Activated naive CD4-positive, alpha-beta T cell treated with anti-CD3 and anti-CD28 coated beads, Interleukin-2, amount 50 U/mL, for 24 hours (primary cell): ENCODE measurements around the gene NACC1.
A peak's percentile ranks its signal among the peaks of the same experiment; 100 is the strongest.

Experiments used
- H3K27ac Mint-ChIP-seq: one replicate; pipeline ENCODE4 v1.8.0; 2021; ENCODE audit warnings: mild to moderate bottlenecking, mixed read lengths
- H3K27me3 Mint-ChIP-seq: one replicate; pipeline ENCODE4 v1.8.0; 2021; ENCODE audit warnings: mixed read lengths
- H3K36me3 Mint-ChIP-seq: one replicate; pipeline ENCODE4 v1.8.0; 2021; ENCODE audit warnings: mixed read lengths
- H3K4me1 Mint-ChIP-seq: one replicate; pipeline ENCODE4 v1.8.0; 2021; ENCODE audit warnings: mixed read lengths
- H3K4me3 Mint-ChIP-seq: one replicate; pipeline ENCODE4 v1.8.0; 2021; ENCODE audit warnings: mild to moderate bottlenecking, mixed read lengths
- H3K9me3 Mint-ChIP-seq: one replicate; pipeline ENCODE4 v1.8.0; 2021; ENCODE audit warnings: mixed read lengths

The NACC1 gene

DNA sequence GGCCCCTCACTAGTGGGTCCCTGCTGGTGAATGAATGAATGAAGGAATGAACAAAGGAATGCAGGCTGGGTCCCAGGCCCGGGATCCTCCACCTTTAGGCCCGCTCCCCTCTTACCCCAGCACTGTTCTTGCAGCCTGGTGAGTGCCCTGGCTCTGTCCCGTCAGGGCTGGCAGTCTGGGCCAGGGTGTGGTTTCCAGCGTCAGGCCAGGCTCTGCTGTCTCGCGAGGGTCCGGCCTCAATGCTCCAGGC is 15.7 kb upstream of the NACC1 start:
- peaks cover 3% of the 10 kb centered on the region for H3K27me3 Mint-ChIP-seq
- peaks cover 44% of the 10 kb centered on the region for H3K4me1 Mint-ChIP-seq
- no peaks in the 10 kb centered on the region for H3K9me3 Mint-ChIP-seq
- peak overlapping the region; percentile 71 for H3K4me3 Mint-ChIP-seq
- no peak overlapping the region for H3K27ac Mint-ChIP-seq
- no peaks in the 10 kb centered on the region for H3K36me3 Mint-ChIP-seq

GRCh38 chr19:13102666-13103580 is 15.1 kb upstream of the NACC1 start, which contains the start of gene LYL1:
Gene LYL1, minus strand, starts transcription at chr19:13102858. Its CDS starts 1,687 bp downstream, at chr19:13101171.
- Mint-ChIP-seq H3K27me3 (peaks cover 3% of the 10 kb centered on the region), H3K9me3 (no peaks in the 10 kb centered on the region), H3K36me3 (no peaks in the 10 kb centered on the region), H3K4me1 (peaks cover 44% of the 10 kb centered on the region), H3K4me3 (peak within 1 kb of the TSS; percentile 83), H3K27ac (peak within 1 kb of the TSS; percentile 70)

GRCh38 chr19:13103581-13104359 is 14.3 kb upstream of the NACC1 start:
- no peaks in the 10 kb centered on the region for H3K27me3 Mint-ChIP-seq
- no peaks in the 10 kb centered on the region for H3K9me3 Mint-ChIP-seq
- H3K4me1 Mint-ChIP-seq, result peaks cover 38% of the 10 kb centered on the region
- peak overlapping the region; percentile 91 for H3K4me3 Mint-ChIP-seq
- no peaks in the 10 kb centered on the region for H3K36me3 Mint-ChIP-seq
- H3K27ac Mint-ChIP-seq, result no peak overlapping the region

DNA sequence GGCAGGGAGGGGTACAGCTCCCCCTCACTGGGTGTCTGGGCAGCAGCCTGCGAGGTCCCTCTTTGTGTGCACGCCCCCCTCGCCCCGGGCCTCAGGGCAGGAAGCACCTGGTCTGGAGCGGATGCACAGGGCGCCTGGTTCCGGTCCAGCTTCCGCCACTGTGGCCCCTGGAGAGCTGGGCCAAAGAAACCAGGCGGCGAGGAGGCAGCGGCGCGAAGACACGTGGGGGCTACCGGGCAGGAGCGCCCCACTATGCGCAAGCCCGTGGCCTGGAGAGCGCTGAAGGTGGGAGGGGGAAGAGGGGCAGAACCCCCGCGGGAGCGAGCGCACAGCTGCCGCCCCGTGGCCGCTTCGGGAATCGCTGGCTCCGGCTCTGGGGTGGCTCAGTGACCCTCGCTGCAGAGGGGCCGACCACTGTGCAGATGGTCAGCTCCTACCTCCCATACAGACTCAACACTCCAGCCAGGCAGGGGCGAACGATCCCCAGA is 13.7 kb upstream of the NACC1 start:
- H3K27ac Mint-ChIP-seq, result peak overlapping the region; percentile 91
- no peaks in the 10 kb centered on the region for H3K9me3 Mint-ChIP-seq
- peaks cover 34% of the 10 kb centered on the region for H3K4me1 Mint-ChIP-seq
- H3K36me3 Mint-ChIP-seq, result no peaks in the 10 kb centered on the region
- H3K4me3 Mint-ChIP-seq, result peak overlapping the region; percentile 91
- H3K27me3 Mint-ChIP-seq, result no peaks in the 10 kb centered on the region

GRCh38 chr19:13104848-13105711 is 13.0 kb upstream of the NACC1 start:
- H3K27me3 Mint-ChIP-seq, result no peaks in the 10 kb centered on the region
- peaks cover 30% of the 10 kb centered on the region for H3K4me1 Mint-ChIP-seq
- H3K4me3 Mint-ChIP-seq, result peak overlapping the region; percentile 91
- H3K9me3 Mint-ChIP-seq, result no peaks in the 10 kb centered on the region
- peak overlapping the region; percentile 91 for H3K27ac Mint-ChIP-seq
- no peaks in the 10 kb centered on the region for H3K36me3 Mint-ChIP-seq

DNA sequence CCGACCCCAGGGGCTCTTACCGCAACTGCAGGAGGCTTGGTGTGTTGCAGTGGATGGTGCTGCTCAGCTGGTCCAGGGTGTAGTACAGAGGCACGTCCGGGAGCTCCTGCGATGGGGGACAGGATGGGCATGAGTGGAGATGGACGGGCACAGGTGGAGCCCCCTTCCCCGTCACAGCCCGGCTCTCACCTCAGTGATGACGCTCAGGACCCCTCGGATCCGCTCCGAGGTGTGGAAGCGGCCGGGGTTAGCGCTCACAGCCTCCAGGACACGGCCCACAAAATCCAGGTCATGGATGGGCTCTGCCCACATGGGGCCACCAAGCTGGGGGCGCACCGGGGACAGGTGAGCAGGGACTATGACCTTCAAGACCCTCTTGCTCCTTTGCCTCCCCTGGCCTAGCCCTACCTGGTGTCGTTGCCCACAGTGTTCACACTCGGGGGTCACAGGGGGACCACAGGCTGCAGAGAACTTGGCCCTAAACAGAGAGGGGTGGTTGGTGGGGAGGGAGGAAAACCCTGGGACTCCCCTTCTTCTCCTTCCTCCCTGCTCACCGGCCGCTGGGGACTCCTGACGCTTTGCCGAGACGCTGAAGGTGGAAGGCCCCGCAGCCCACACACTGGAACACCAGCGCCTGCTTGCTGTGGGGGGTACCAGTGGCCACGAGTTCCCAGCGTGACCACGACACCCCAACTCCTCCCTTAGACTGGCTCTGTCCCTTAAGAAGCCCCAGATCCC is 8.5 kb upstream of the NACC1 start:
- H3K4me3 Mint-ChIP-seq, result no peak overlapping the region
- peak overlapping the region; percentile 30 for H3K27ac Mint-ChIP-seq
- H3K9me3 Mint-ChIP-seq, result no peaks in the 10 kb centered on the region
- H3K27me3 Mint-ChIP-seq, result no peaks in the 10 kb centered on the region
- peaks cover 5% of the 10 kb centered on the region for H3K36me3 Mint-ChIP-seq
- H3K4me1 Mint-ChIP-seq, result peaks cover 9% of the 10 kb centered on the region

- Mint-ChIP-seq H3K36me3 (peaks cover 5% of the 10 kb centered on the region), H3K4me3 (no peak overlapping the region), H3K4me1 (peaks cover 4% of the 10 kb centered on the region), H3K27ac (peak overlapping the region; percentile 30), H3K27me3 (no peaks in the 10 kb centered on the region), H3K9me3 (no peaks in the 10 kb centered on the region)
These were observed 7.9 kb upstream of the NACC1 start for GRCh38 chr19:13110099-13110610.

DNA sequence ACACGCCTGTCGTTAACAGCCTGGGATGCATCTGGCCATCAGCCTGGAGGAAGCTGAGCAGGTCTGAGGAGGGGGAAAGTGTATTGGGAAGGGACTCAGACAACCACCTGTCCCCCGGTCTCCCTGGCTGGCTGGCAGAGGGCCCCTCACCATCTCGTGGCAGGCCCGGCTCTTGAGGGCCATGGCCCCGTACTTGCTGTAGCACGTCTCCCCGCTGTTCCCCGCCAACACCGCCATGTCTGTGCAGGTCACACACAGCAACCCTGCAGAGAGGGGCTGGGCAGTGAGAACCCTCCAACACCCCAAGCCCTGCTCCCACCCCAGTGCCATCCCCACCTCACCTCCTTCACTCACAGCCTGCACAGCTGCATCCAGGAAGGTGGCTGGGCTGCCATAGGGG is 5.5 kb upstream of the NACC1 start:
- Mint-ChIP-seq H3K27ac (no peak overlapping the region), H3K27me3 (no peaks in the 10 kb centered on the region), H3K9me3 (no peaks in the 10 kb centered on the region), H3K4me1 (peaks cover 17% of the 10 kb centered on the region), H3K4me3 (no peak overlapping the region), H3K36me3 (peaks cover 9% of the 10 kb centered on the region)

DNA sequence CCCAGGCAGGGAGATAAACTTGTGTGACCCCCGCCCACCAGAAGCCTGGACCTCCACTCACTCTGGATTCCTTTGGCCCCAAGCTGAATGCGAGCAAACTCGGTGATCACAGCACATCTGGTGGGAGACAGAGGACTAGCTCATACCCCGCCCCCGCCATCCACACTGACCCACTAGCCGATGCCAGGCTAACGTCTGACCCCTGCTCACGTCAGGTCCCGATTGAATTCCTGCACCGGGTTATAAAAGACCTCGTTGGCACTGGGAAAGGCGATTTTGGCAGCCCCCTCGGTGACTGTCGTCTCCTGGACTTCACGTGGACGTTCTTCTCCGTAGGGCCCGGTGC is 2.2 kb upstream of the NACC1 start:
- Mint-ChIP-seq H3K4me1 (peaks cover 34% of the 10 kb centered on the region), H3K27me3 (no peaks in the 10 kb centered on the region), H3K27ac (peak overlapping the region; percentile 98), H3K4me3 (peak overlapping the region; percentile 90), H3K36me3 (peaks cover 9% of the 10 kb centered on the region), H3K9me3 (no peaks in the 10 kb centered on the region)

DNA sequence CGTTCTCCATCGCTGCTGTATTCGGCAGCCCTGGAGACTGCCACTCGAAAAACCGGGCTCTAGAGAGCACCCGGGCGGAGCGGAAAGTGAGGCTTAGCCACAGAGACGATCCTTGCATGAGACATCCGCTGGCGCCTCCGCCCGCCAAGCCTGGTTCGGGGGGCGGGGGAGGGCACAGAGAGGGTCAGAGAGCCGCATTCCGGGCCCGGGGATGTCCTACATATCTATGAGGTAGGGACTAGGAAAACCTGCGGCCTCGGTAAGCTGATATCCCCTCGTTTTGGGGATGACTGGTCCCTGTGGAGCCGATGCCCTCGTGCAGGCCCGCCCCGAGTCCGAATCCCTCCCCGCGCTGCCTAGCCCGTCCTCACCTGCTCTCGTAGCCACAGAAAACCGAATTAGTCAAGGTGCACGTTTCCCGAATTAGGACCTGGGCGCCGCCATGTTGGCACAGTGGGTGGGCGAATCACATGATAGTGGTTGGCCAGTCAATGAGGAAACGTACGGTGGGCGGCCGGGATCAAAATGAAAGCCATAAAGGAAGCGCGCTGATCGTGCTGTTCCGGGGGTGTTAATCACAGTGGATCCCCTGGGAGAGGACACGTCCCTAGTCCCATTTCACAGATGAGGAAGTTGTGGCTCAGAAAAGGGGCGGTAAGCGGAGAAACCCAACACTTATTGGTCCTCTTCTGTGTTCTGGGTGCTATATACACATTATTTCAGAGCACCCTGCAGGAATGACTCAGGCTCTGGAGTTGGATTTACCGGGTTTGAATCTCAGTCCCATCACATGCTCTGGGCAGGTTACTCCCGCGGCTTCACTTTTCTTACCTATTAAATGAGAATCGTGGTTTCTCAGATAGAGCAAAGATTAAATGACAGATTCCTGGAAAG is 1.5 kb upstream of the NACC1 start, which contains the start of gene TRMT1:
TRMT1 (minus strand) TSS at position 459 of the 894 bp plus-strand sequence; CDS start at position 118, 341 bp downstream.
- H3K27ac Mint-ChIP-seq, result peak within 1 kb of the TSS; percentile 98
- H3K36me3 Mint-ChIP-seq, result peaks cover 9% of the 10 kb centered on the region
- H3K9me3 Mint-ChIP-seq, result no peaks in the 10 kb centered on the region
- peaks cover 40% of the 10 kb centered on the region for H3K4me1 Mint-ChIP-seq
- H3K27me3 Mint-ChIP-seq, result no peaks in the 10 kb centered on the region
- peak within 1 kb of the TSS; percentile 90 for H3K4me3 Mint-ChIP-seq

DNA sequence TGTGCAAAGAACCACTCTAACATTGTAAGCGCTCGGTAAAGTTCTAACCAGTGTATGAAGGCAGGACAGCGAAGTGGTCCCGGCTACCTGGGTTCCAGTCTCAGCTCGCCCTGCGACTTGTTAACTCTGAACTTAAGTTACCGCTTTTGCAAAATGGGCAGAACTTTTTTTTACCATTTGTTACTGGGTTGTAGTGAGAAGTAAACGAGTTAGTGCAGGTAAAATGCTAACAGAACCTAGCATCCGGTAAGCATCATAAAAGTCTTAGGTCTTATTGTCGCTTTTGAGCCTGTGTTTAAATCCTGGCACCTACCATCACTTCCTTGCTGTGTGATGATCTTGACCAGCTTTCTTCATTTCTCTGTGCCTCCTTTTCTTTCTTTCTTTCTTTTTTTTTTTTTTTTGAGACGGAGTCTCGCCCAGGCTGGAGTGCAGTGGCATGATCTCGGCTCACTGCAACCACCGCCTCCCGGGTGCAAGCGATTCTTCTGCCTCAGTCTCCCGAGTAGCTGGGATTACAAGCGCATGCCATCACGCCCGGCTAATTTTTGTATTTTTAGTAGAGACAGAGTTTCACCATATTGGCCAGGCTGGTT is 790 bp upstream of the NACC1 start:
- Mint-ChIP-seq H3K4me1 (peaks cover 47% of the 10 kb centered on the region), H3K36me3 (peaks cover 9% of the 10 kb centered on the region), H3K9me3 (no peaks in the 10 kb centered on the region), H3K4me3 (peak overlapping the region; percentile 90), H3K27ac (peak overlapping the region; percentile 98), H3K27me3 (no peaks in the 10 kb centered on the region)

GRCh38 chr19:13118424-13119193 is 545 bp downstream of the NACC1 start:
- Mint-ChIP-seq H3K27me3 (no peaks in the 10 kb centered on the region), H3K9me3 (no peaks in the 10 kb centered on the region), H3K27ac (peak overlapping the region; percentile 82), H3K4me3 (peak overlapping the region; percentile 85), H3K4me1 (peaks cover 59% of the 10 kb centered on the region), H3K36me3 (peaks cover 7% of the 10 kb centered on the region)

DNA sequence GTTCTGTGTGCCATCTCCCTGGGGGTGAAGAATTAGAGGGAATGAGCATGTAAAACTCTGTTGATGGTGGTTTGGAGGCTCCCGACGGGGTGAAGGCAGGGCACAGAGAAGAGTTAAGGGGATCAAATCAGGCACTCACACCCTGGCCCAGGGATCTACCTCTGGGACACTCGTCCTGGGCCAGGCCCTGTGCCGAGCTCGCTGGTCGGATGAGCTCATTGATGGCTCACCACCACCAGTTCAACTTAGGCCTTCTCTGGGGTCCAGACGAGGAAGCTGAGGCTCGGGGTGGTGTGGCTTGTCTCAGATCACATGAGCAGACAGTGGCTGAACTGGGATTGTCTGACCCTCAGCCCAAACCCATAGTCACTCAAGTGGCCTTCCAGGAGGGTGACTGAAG is 1.6 kb downstream of the NACC1 start:
- H3K4me3 Mint-ChIP-seq, result peak overlapping the region; percentile 85

More for the DNA sequence above, 1.6 kb downstream of the NACC1 start:
- H3K27ac Mint-ChIP-seq, result peak overlapping the region; percentile 82
- H3K36me3 Mint-ChIP-seq, result peaks cover 4% of the 10 kb centered on the region
- H3K9me3 Mint-ChIP-seq, result no peaks in the 10 kb centered on the region
- H3K4me1 Mint-ChIP-seq, result peaks cover 57% of the 10 kb centered on the region
- H3K27me3 Mint-ChIP-seq, result no peaks in the 10 kb centered on the region
